Muscle layer of duodenum (tissue), 2 donors: ENCODE data around the gene GALNTL6.

Experiments
- H3K27ac ChIP-seq: one replicate; pipeline ENCODE4 v1.7.0; 2013; ENCODE audit warnings: mild to moderate bottlenecking, low read length
- H3K27me3 ChIP-seq: one replicate; pipeline ENCODE4 v1.7.0; 2013; ENCODE audit warnings: low read depth, mild to moderate bottlenecking, control low read depth, low read length
- H3K36me3 ChIP-seq, 2 donors: one replicate each; pipeline ENCODE4 v1.7.0; 2013; ENCODE audit warnings: low read length in 2 of 2, control low read depth in 1 of 2, mild to moderate bottlenecking in 1 of 2; ENCODE audit not compliant: insufficient read depth in 2 of 2, control insufficient read depth in 1 of 2
- H3K4me1 ChIP-seq, 2 donors: one replicate each; pipeline ENCODE4 v1.7.0; 2013; ENCODE audit warnings: low read length in 2 of 2, mild to moderate bottlenecking in 2 of 2, control low read depth in 1 of 2, moderate library complexity in 1 of 2; ENCODE audit not compliant: insufficient read depth in 2 of 2, control insufficient read depth in 1 of 2
- H3K4me3 ChIP-seq, 2 donors: one replicate each; pipeline ENCODE4 v1.7.0; 2013; ENCODE audit warnings: low read length in 2 of 2, low read depth in 1 of 2, mild to moderate bottlenecking in 1 of 2
- H3K9me3 ChIP-seq, 2 donors: one replicate each; pipeline ENCODE4 v1.7.0; 2013; ENCODE audit warnings: low read length in 2 of 2, control low read depth in 1 of 2, mild to moderate bottlenecking in 1 of 2; ENCODE audit not compliant: control insufficient read depth in 1 of 2
- donor health status: healthy.

The GALNTL6 gene

GRCh38 chr4:172758586-172759340, 945.6 kb downstream of the GALNTL6 start:
- Histone ChIP-seq H3K4me1 (no peaks in the 10 kb centered on the region), H3K36me3 (no peaks in the 10 kb centered on the region), H3K4me3 (no peak overlapping the region), H3K27ac (no peak overlapping the region), H3K27me3 (no peaks in the 10 kb centered on the region), H3K9me3 (no peaks in the 10 kb centered on the region)

- Histone ChIP-seq H3K4me3 (no peak overlapping the region), H3K27ac (no peak overlapping the region), H3K36me3 (no peaks in the 10 kb centered on the region), H3K4me1 (no peaks in the 10 kb centered on the region), H3K27me3 (no peaks in the 10 kb centered on the region), H3K9me3 (no peaks in the 10 kb centered on the region)
Measured at GRCh38 chr4:172760512-172760911, 947.3 kb downstream of the GALNTL6 start.

GRCh38 chr4:172762895-172763294, 949.7 kb downstream of the GALNTL6 start:
- no peaks in the 10 kb centered on the region for H3K9me3 ChIP-seq
- no peaks in the 10 kb centered on the region for H3K36me3 ChIP-seq
- no peaks in the 10 kb centered on the region for H3K4me1 ChIP-seq
- H3K27me3 ChIP-seq = no peaks in the 10 kb centered on the region
- H3K27ac ChIP-seq = no peak overlapping the region
- no peak overlapping the region for H3K4me3 ChIP-seq

- H3K4me3 ChIP-seq = no peak overlapping the region
- H3K9me3 ChIP-seq = no peaks in the 10 kb centered on the region
- H3K27me3 ChIP-seq = no peaks in the 10 kb centered on the region
- no peak overlapping the region for H3K27ac ChIP-seq
- no peaks in the 10 kb centered on the region for H3K36me3 ChIP-seq
- H3K4me1 ChIP-seq = no peaks in the 10 kb centered on the region
Measured at GRCh38 chr4:172770787-172771186, 957.6 kb downstream of the GALNTL6 start.

GRCh38 chr4:172772781-172773180, 959.6 kb downstream of the GALNTL6 start:
- Histone ChIP-seq H3K9me3 (no peaks in the 10 kb centered on the region), H3K36me3 (no peaks in the 10 kb centered on the region), H3K27me3 (no peaks in the 10 kb centered on the region), H3K27ac (no peak overlapping the region), H3K4me1 (no peaks in the 10 kb centered on the region), H3K4me3 (no peak overlapping the region)

- Histone ChIP-seq H3K27ac (no peak overlapping the region), H3K36me3 (no peaks in the 10 kb centered on the region), H3K4me1 (no peaks in the 10 kb centered on the region), H3K27me3 (no peaks in the 10 kb centered on the region), H3K4me3 (no peak overlapping the region), H3K9me3 (no peaks in the 10 kb centered on the region)
Measured at GRCh38 chr4:172776203-172776861, 963.1 kb downstream of the GALNTL6 start.

- Histone ChIP-seq H3K27me3 (no peaks in the 10 kb centered on the region), H3K27ac (no peak overlapping the region), H3K9me3 (no peaks in the 10 kb centered on the region), H3K4me1 (no peaks in the 10 kb centered on the region), H3K36me3 (no peaks in the 10 kb centered on the region), H3K4me3 (no peak overlapping the region)
Measured at GRCh38 chr4:172777729-172778431, 964.7 kb downstream of the GALNTL6 start.

GRCh38 chr4:172778583-172778982, 965.4 kb downstream of the GALNTL6 start:
- H3K4me3 ChIP-seq = no peak overlapping the region

GRCh38 chr4:172780566-172781081, 967.4 kb downstream of the GALNTL6 start:
- H3K27ac ChIP-seq = no peak overlapping the region
- H3K4me3 ChIP-seq = no peak overlapping the region
- no peaks in the 10 kb centered on the region for H3K4me1 ChIP-seq
- no peaks in the 10 kb centered on the region for H3K27me3 ChIP-seq
- H3K36me3 ChIP-seq = no peaks in the 10 kb centered on the region
- H3K9me3 ChIP-seq = no peaks in the 10 kb centered on the region

More at GRCh38 chr4:172778583-172778982, 965.4 kb downstream of the GALNTL6 start:
- Histone ChIP-seq H3K27ac (no peak overlapping the region), H3K9me3 (no peaks in the 10 kb centered on the region), H3K36me3 (no peaks in the 10 kb centered on the region), H3K27me3 (no peaks in the 10 kb centered on the region), H3K4me1 (no peaks in the 10 kb centered on the region)

GRCh38 chr4:172785613-172786012, 972.4 kb downstream of the GALNTL6 start:
- no peaks in the 10 kb centered on the region for H3K27me3 ChIP-seq
- H3K27ac ChIP-seq = no peak overlapping the region
- H3K4me3 ChIP-seq = no peak overlapping the region
- no peaks in the 10 kb centered on the region for H3K36me3 ChIP-seq
- H3K4me1 ChIP-seq = peaks cover 0 to 5% of the 10 kb centered on the region in 2 donors
- no peaks in the 10 kb centered on the region for H3K9me3 ChIP-seq

- H3K4me1 ChIP-seq = peaks cover 0 to 5% of the 10 kb centered on the region in 2 donors
- H3K27ac ChIP-seq = no peak overlapping the region
- no peaks in the 10 kb centered on the region for H3K36me3 ChIP-seq
- H3K9me3 ChIP-seq = no peaks in the 10 kb centered on the region
- H3K27me3 ChIP-seq = no peaks in the 10 kb centered on the region
- H3K4me3 ChIP-seq = no peak overlapping the region
Measured at GRCh38 chr4:172786039-172786792, 973.0 kb downstream of the GALNTL6 start.
